Activated T-cell treated with anti-CD3 and anti-CD28 coated beads for 1 hour (primary cell): ENCODE results near the gene HDAC4.

Experiments
- DNase-seq: peaks from one replicate; pipeline ENCODE4 v3.0.0-alpha.2; 2020; ENCODE audit warnings: low read depth

Gene HDAC4

GRCh38 chr2:239122421-239123110 lies 278.3 kb downstream of the HDAC4 start:
- no peak for DNase-seq

- DNase-seq = no peak
Measured at GRCh38 chr2:239121600-239122012, 279.2 kb downstream of the HDAC4 start.

- DNase-seq = no peak
Measured at GRCh38 chr2:239120664-239121063, 280.2 kb downstream of the HDAC4 start.

- no peak for DNase-seq
Measured at GRCh38 chr2:239119346-239120126, 281.3 kb downstream of the HDAC4 start.

- DNase-seq = no peak
Measured at GRCh38 chr2:239118675-239119211, 282.1 kb downstream of the HDAC4 start.

- DNase-seq = no peak
Measured at GRCh38 chr2:239118264-239118663, 282.6 kb downstream of the HDAC4 start.

- no peak for DNase-seq
Measured at GRCh38 chr2:239117831-239118230, 283.0 kb downstream of the HDAC4 start.

- no peak for DNase-seq
Measured at GRCh38 chr2:239116456-239117246, 284.2 kb downstream of the HDAC4 start.

- DNase-seq = no peak
Measured at GRCh38 chr2:239115616-239116015, 285.2 kb downstream of the HDAC4 start.

GRCh38 chr2:239114616-239115265 lies 286.1 kb downstream of the HDAC4 start:
- DNase-seq = no peak

- DNase-seq = no peak
Measured at GRCh38 chr2:239114119-239114581, 286.7 kb downstream of the HDAC4 start.

- DNase-seq = no peak
Measured at GRCh38 chr2:239113615-239114014, 287.2 kb downstream of the HDAC4 start.

- no peak for DNase-seq
Measured at GRCh38 chr2:239113171-239113570, 287.6 kb downstream of the HDAC4 start.

- DNase-seq = no peak
Measured at GRCh38 chr2:239112127-239112774, 288.6 kb downstream of the HDAC4 start.

- DNase-seq = no peak
Measured at GRCh38 chr2:239111401-239112100, 289.3 kb downstream of the HDAC4 start.

- no peak for DNase-seq
Measured at GRCh38 chr2:239110595-239111048, 290.2 kb downstream of the HDAC4 start.

- no peak for DNase-seq
Measured at GRCh38 chr2:239109928-239110545, 290.8 kb downstream of the HDAC4 start.

GRCh38 chr2:239109041-239109927 lies 291.5 kb downstream of the HDAC4 start:
- DNase-seq = no peak

- no peak for DNase-seq
Measured at GRCh38 chr2:239108459-239108858, 292.4 kb downstream of the HDAC4 start.
